ENCODE results near the gene AURKA.

Gene AURKA

GRCh38 chr20:56409521-56409920, 17.5 kb upstream of the AURKA start:
- TF ChIP-seq YY1 (IDR thresholded peaks at IDR 0.05; ENCODE audit: low read depth) (no peak), MAX (IDR thresholded peaks at IDR 0.05) (no peak), RAD21 (IDR thresholded peaks at IDR 0.05; ENCODE audit: low read depth) (no peak), TEAD4 (IDR thresholded peaks at IDR 0.05) (no peak), NFIC (IDR thresholded peaks at IDR 0.05) (no peak), CEBPB (IDR thresholded peaks at IDR 0.05) (no peak), CREB1 (IDR thresholded peaks at IDR 0.05; ENCODE audit: low read depth) (no peak), USF1 (IDR thresholded peaks at IDR 0.05) (no peak), ZBTB7A (IDR thresholded peaks at IDR 0.05; ENCODE audit: low read depth) (no peak), TCF12 (IDR thresholded peaks at IDR 0.05; ENCODE audit: low read depth) (no peak)

GRCh38 chr20:56406910-56407309, 14.9 kb upstream of the AURKA start:
- TF ChIP-seq FOXM1 (IDR thresholded peaks at IDR 0.05; ENCODE audit: borderline replicate concordance, low read depth) (no peak), CREB1 (IDR thresholded peaks at IDR 0.05; ENCODE audit: low read depth) (no peak), USF1 (IDR thresholded peaks at IDR 0.05) (no peak), TEAD4 (IDR thresholded peaks at IDR 0.05) (no peak), ZBTB7A (IDR thresholded peaks at IDR 0.05; ENCODE audit: low read depth) (no peak), CEBPB (IDR thresholded peaks at IDR 0.05) (no peak), TAF1 (IDR thresholded peaks at IDR 0.05; ENCODE audit: low read depth) (no peak), RAD21 (IDR thresholded peaks at IDR 0.05; ENCODE audit: low read depth) (no peak), EP300 (IDR thresholded peaks at IDR 0.05; ENCODE audit: borderline replicate concordance) (no peak), REST (IDR thresholded peaks at IDR 0.05; ENCODE audit: low read depth) (no peak), YY1 (IDR thresholded peaks at IDR 0.05; ENCODE audit: low read depth) (no peak), MAX (IDR thresholded peaks at IDR 0.05) (no peak)

- no peak for TF ChIP-seq FOXM1 (IDR thresholded peaks at IDR 0.05; ENCODE audit: borderline replicate concordance, low read depth)
- TF ChIP-seq EP300 (IDR thresholded peaks at IDR 0.05; ENCODE audit: borderline replicate concordance) = no peak
- no peak for TF ChIP-seq REST (IDR thresholded peaks at IDR 0.05; ENCODE audit: low read depth)
- no peak for TF ChIP-seq YY1 (IDR thresholded peaks at IDR 0.05; ENCODE audit: low read depth)
- no peak for TF ChIP-seq MAX (IDR thresholded peaks at IDR 0.05)
- no peak for TF ChIP-seq CREB1 (IDR thresholded peaks at IDR 0.05; ENCODE audit: low read depth)
- no peak for TF ChIP-seq CEBPB (IDR thresholded peaks at IDR 0.05)
- TF ChIP-seq NFIC (IDR thresholded peaks at IDR 0.05) = no peak
- TF ChIP-seq USF1 (IDR thresholded peaks at IDR 0.05) = no peak
- no peak for TF ChIP-seq RAD21 (IDR thresholded peaks at IDR 0.05; ENCODE audit: low read depth)
- TF ChIP-seq TAF1 (IDR thresholded peaks at IDR 0.05; ENCODE audit: low read depth) = no peak
Observed at GRCh38 chr20:56403465-56403864, 11.4 kb upstream of the AURKA start.

- TF ChIP-seq CREB1 (IDR thresholded peaks at IDR 0.05; ENCODE audit: low read depth) (no peak), FOXM1 (IDR thresholded peaks at IDR 0.05; ENCODE audit: borderline replicate concordance, low read depth) (no peak), USF1 (IDR thresholded peaks at IDR 0.05) (no peak), RAD21 (IDR thresholded peaks at IDR 0.05; ENCODE audit: low read depth) (peak; percentile 39; the same call in 1 of the 2 replicates), MAX (IDR thresholded peaks at IDR 0.05) (no peak), ZBTB7A (IDR thresholded peaks at IDR 0.05; ENCODE audit: low read depth) (no peak), NFIC (IDR thresholded peaks at IDR 0.05) (no peak), EP300 (IDR thresholded peaks at IDR 0.05; ENCODE audit: borderline replicate concordance) (no peak)
Observed at GRCh38 chr20:56400001-56400640, 8.1 kb upstream of the AURKA start.

- TF ChIP-seq YY1 (IDR thresholded peaks at IDR 0.05; ENCODE audit: low read depth) (no peak), ZBTB7A (IDR thresholded peaks at IDR 0.05; ENCODE audit: low read depth) (no peak)
Observed at GRCh38 chr20:56395166-56395565, 3.2 kb upstream of the AURKA start.

All from Ishikawa (cell line).